Fibroblast of lung (primary cell): Measurements from ENCODE around the gene PUS10.

Experiments
- EZH2 ChIP-seq: IDR thresholded peaks from 2 replicates; pipeline ENCODE4 v1.5.1; 2012; ENCODE audit warnings: low read length, control low read depth, mild to moderate bottlenecking; ENCODE audit errors: missing control alignments
- TF ChIP-seq, protein P1 (sequence below), 2 donors: IDR thresholded peaks in 1 of 2; conservative IDR thresholded peaks in 1 of 2; 1 replicate in 1 of 2; 2 replicates in 1 of 2; pipeline ENCODE4 v1.5.1; 2011 to 2012; ENCODE audit warnings: low read length in 2 of 2, control low read depth in 1 of 2, inconsistent platforms in 1 of 2, low read depth in 1 of 2, mild to moderate bottlenecking in 1 of 2

DNA sequence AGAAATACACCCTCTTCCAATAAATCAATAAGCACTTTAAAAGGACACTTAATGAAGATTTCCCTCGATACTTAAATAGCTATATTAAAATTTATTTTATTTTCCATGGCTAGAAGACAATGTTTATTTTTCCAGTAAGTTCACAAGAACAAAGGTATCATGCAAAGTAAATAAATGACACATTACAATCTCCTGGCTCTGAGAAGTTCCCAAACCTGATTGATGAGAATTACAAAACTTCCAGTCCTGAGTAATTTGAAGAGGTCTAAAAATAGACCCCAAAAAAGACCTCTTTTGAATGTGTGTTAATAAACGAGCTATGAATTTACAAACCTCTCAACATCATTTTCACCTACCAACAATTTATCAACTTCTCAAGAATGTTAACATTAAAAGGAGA lies 2.1 kb downstream of the PUS10 start:
- TF ChIP-seq, protein P1, sequence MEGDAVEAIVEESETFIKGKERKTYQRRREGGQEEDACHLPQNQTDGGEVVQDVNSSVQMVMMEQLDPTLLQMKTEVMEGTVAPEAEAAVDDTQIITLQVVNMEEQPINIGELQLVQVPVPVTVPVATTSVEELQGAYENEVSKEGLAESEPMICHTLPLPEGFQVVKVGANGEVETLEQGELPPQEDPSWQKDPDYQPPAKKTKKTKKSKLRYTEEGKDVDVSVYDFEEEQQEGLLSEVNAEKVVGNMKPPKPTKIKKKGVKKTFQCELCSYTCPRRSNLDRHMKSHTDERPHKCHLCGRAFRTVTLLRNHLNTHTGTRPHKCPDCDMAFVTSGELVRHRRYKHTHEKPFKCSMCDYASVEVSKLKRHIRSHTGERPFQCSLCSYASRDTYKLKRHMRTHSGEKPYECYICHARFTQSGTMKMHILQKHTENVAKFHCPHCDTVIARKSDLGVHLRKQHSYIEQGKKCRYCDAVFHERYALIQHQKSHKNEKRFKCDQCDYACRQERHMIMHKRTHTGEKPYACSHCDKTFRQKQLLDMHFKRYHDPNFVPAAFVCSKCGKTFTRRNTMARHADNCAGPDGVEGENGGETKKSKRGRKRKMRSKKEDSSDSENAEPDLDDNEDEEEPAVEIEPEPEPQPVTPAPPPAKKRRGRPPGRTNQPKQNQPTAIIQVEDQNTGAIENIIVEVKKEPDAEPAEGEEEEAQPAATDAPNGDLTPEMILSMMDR (conservative IDR thresholded peaks at IDR 0.05 in 1 of 2, IDR thresholded peaks at IDR 0.05 in 1 of 2; ENCODE audit: low read depth in 1 of 2, low read length in 2 of 2) = no peak
- no peak for TF ChIP-seq EZH2
